Measurements from ENCODE around the gene MCF2. TPM values are rescaled to one million over a fixed set of nuclear protein-coding genes. Genes with fewer than 3 reads are reported as not detected.

The MCF2 gene
- total and polyA plus RNA-seq, 2 of the 13 experiments (the other 11 are each of a cell fraction or from before 2014, with no cell fraction given) = 0.07 TPM; not detected in 1

DNA sequence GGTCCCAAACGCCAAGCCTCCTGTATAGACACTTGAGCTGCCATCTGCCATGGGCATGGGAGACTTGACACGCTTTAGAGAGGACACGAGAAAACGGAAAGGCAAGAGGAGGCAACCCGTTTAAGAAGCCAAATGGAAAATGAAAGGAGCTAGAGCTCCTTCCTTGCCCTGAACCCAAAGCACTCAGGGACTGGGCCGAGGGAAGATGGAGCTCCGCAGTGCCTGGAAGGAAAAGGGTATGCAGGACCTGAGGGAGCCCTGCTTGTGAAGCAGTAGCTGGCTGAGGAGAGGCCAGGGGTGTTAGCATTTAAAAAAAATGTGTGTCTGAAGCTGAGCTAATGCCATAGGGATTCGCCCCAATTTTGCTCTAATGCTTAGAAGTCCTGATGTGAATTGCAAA lies 15.1 kb downstream of the MCF2 start:
- BruUV-seq (replicated peaks) = no TSS peak

More for the DNA sequence above, 15.1 kb downstream of the MCF2 start:
- H4K20me1 ChIP-seq (ENCODE audit: insufficient read depth, low read length) = no peaks in the 10 kb centered on the region
- no peak for FAIRE-seq
- in situ Hi-C loops (cut with HindIII; ENCODE audit: extremely low pct_ligation_motif_present, low pct_unique_long_range_greater_than_20kb) (no loop called here), intact Hi-C loops (cut with micrococcal nuclease; ENCODE audit: unreplicated experiment) (no loop called here)
- no peaks in the 10 kb centered on the region for H3K9me3 ChIP-seq (ENCODE audit: low read length)
- H3K4me3 ChIP-seq (replicated peaks in 1 of 3; ENCODE audit: insufficient read depth in 1 of 3, low read depth in 2 of 3, low read length in 3 of 3) = no peak overlapping the region
- ChIA-PET POLR2A (no interaction called here), CTCF (ENCODE audit: low intra/inter-chr PET ratio, low total read pairs) (no interaction called here)
- 73% methylated on average over 7 of the region's 8 CpGs for WGBS (ENCODE audit: low lambda C conversion rate)
- H2AFZ ChIP-seq (ENCODE audit: low read length) = no peak overlapping the region
- ATAC-seq = no peak
- DNase-seq (ENCODE audit: low spot score) = no peak
- H3K27ac ChIP-seq (ENCODE audit: extremely low read length, insufficient read depth, low read length) = no peak overlapping the region
- H3K36me3 ChIP-seq (replicated peaks in 1 of 2; ENCODE audit: control insufficient read depth in 1 of 2, insufficient read depth in 2 of 2, low read length in 2 of 2) = no peaks in the 10 kb centered on the region
- no peak for TF ChIP-seq MTF2 (CRISPR knock-in tag; IDR thresholded peaks at IDR 0.05; ENCODE audit: borderline replicate concordance)
- no peak for TF ChIP-seq ELF1 (CRISPR knock-in tag; IDR thresholded peaks at IDR 0.05)
- no peak for TF ChIP-seq ZNF335 (CRISPR knock-in tag; IDR thresholded peaks at IDR 0.05)
- TF ChIP-seq, protein P1, sequence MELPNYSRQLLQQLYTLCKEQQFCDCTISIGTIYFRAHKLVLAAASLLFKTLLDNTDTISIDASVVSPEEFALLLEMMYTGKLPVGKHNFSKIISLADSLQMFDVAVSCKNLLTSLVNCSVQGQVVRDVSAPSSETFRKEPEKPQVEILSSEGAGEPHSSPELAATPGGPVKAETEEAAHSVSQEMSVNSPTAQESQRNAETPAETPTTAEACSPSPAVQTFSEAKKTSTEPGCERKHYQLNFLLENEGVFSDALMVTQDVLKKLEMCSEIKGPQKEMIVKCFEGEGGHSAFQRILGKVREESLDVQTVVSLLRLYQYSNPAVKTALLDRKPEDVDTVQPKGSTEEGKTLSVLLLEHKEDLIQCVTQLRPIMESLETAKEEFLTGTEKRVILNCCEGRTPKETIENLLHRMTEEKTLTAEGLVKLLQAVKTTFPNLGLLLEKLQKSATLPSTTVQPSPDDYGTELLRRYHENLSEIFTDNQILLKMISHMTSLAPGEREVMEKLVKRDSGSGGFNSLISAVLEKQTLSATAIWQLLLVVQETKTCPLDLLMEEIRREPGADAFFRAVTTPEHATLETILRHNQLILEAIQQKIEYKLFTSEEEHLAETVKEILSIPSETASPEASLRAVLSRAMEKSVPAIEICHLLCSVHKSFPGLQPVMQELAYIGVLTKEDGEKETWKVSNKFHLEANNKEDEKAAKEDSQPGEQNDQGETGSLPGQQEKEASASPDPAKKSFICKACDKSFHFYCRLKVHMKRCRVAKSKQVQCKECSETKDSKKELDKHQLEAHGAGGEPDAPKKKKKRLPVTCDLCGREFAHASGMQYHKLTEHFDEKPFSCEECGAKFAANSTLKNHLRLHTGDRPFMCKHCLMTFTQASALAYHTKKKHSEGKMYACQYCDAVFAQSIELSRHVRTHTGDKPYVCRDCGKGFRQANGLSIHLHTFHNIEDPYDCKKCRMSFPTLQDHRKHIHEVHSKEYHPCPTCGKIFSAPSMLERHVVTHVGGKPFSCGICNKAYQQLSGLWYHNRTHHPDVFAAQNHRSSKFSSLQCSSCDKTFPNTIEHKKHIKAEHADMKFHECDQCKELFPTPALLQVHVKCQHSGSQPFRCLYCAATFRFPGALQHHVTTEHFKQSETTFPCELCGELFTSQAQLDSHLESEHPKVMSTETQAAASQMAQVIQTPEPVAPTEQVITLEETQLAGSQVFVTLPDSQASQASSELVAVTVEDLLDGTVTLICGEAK (IDR thresholded peaks at IDR 0.05) = no peak
- TF ChIP-seq, protein P1 (CRISPR knock-in tag; IDR thresholded peaks at IDR 0.05) = no peak
- no peak for TF ChIP-seq ZFY (CRISPR knock-in tag; IDR thresholded peaks at IDR 0.05)
- no peak for TF ChIP-seq ZZZ3 (CRISPR knock-in tag; IDR thresholded peaks at IDR 0.05; ENCODE audit: borderline replicate concordance)
- TF ChIP-seq, protein P2, sequence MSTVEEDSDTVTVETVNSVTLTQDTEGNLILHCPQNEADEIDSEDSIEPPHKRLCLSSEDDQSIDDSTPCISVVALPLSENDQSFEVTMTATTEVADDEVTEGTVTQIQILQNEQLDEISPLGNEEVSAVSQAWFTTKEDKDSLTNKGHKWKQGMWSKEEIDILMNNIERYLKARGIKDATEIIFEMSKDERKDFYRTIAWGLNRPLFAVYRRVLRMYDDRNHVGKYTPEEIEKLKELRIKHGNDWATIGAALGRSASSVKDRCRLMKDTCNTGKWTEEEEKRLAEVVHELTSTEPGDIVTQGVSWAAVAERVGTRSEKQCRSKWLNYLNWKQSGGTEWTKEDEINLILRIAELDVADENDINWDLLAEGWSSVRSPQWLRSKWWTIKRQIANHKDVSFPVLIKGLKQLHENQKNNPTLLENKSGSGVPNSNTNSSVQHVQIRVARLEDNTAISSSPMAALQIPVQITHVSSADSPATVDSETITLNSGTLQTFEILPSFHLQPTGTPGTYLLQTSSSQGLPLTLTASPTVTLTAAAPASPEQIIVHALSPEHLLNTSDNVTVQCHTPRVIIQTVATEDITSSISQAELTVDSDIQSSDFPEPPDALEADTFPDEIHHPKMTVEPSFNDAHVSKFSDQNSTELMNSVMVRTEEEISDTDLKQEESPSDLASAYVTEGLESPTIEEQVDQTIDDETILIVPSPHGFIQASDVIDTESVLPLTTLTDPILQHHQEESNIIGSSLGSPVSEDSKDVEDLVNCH (CRISPR knock-in tag; IDR thresholded peaks at IDR 0.05) = no peak
- TF ChIP-seq FOXM1 (CRISPR knock-in tag; IDR thresholded peaks at IDR 0.05) = no peak
- TF ChIP-seq ZNF20 (CRISPR knock-in tag; IDR thresholded peaks at IDR 0.05) = no peak
- TF ChIP-seq ZNF33B (CRISPR knock-in tag; IDR thresholded peaks at IDR 0.05) = no peak
- no peak for TF ChIP-seq ETV6 (CRISPR knock-in tag; conservative IDR thresholded peaks at IDR 0.05)
- H3K79me2 ChIP-seq (ENCODE audit: insufficient read depth, low read length) = no peaks in the 10 kb centered on the region
- no peaks in the 10 kb centered on the region for H3K4me1 ChIP-seq (ENCODE audit: insufficient read depth, low read length)
- no peak overlapping the region for H3K9ac ChIP-seq (ENCODE audit: insufficient read depth, low read depth, low read length)
- H3K27me3 ChIP-seq (ENCODE audit: control insufficient read depth in 1 of 2, insufficient read depth in 2 of 2, low read length in 2 of 2) = peaks cover 0 to 7% of the 10 kb centered on the region in 2 experiments; a peak in 2 of 5 replicates
- H3K4me2 ChIP-seq (ENCODE audit: low read depth, low read length) = no peak overlapping the region

Measured in HepG2 (cell line).